22Rv1 (cell line): ENCODE results near the gene COL25A1.

Experiments used
- ZFX ChIP-seq: fragments of 450-650 bp; IDR thresholded peaks from 2 replicates; pipeline ENCODE4 v1.6.1; 2017; ENCODE audit warnings: antibody characterized with exemption, borderline replicate concordance
- TF ChIP-seq, protein P1 (sequence below): fragments of 450-650 bp; IDR thresholded peaks from 2 replicates; pipeline ENCODE4 v1.5.1; 2017; ENCODE audit warnings: mild to moderate bottlenecking

- TF ChIP-seq, protein P1, sequence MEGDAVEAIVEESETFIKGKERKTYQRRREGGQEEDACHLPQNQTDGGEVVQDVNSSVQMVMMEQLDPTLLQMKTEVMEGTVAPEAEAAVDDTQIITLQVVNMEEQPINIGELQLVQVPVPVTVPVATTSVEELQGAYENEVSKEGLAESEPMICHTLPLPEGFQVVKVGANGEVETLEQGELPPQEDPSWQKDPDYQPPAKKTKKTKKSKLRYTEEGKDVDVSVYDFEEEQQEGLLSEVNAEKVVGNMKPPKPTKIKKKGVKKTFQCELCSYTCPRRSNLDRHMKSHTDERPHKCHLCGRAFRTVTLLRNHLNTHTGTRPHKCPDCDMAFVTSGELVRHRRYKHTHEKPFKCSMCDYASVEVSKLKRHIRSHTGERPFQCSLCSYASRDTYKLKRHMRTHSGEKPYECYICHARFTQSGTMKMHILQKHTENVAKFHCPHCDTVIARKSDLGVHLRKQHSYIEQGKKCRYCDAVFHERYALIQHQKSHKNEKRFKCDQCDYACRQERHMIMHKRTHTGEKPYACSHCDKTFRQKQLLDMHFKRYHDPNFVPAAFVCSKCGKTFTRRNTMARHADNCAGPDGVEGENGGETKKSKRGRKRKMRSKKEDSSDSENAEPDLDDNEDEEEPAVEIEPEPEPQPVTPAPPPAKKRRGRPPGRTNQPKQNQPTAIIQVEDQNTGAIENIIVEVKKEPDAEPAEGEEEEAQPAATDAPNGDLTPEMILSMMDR = no peak
- TF ChIP-seq ZFX = no peak
Observed at GRCh38 chr4:109079201-109079600, 223.3 kb downstream of the COL25A1 start.
